K562 (cell line): Measurements from ENCODE around the gene TBL2. TPM values are rescaled to one million over a fixed set of nuclear protein-coding genes. Genes with fewer than 3 reads are reported as not detected.
A peak's percentile ranks its signal among the peaks of the same experiment; 100 is the strongest.

Source experiments
- DIDO1 ChIP-seq: fragments of 450-650 bp; IDR thresholded peaks from 2 replicates; pipeline ENCODE4 v1.6.1; 2016; ENCODE audit warnings: low read depth, missing biosample characterization, missing genetic modification characterization
- FOXM1 ChIP-seq, 2 experiments: fragments of 450-650 bp in 1 of 2; sonication (generic) in 1 of 2; formaldehyde crosslinking in 1 of 2; IDR thresholded peaks; 2 replicates each; pipeline versions ENCODE4 v1.6.1 to v1.9.0; 2017 to 2022; ENCODE audit warnings: low read depth in 2 of 2, mild to moderate bottlenecking in 2 of 2, missing genetic modification reagents in 1 of 2, moderate library complexity in 1 of 2
- GATAD2B ChIP-seq: fragments of 450-650 bp; IDR thresholded peaks from 2 replicates; pipeline ENCODE4 v1.6.1; 2017; ENCODE audit warnings: mild to moderate bottlenecking, borderline replicate concordance
- KLF16 ChIP-seq: IDR thresholded peaks from 2 replicates; pipeline ENCODE4 v1.6.1; 2016; ENCODE audit warnings: antibody characterized with exemption
- NR2C1 ChIP-seq, 2 experiments: fragments of 450-650 bp; IDR thresholded peaks; 2 replicates each; pipeline ENCODE4 v1.6.1; 2017; ENCODE audit warnings: mild to moderate bottlenecking in 2 of 2, antibody characterized with exemption in 1 of 2, inconsistent platforms in 1 of 2, missing compliant biosample characterization in 1 of 2, missing genetic modification characterization in 1 of 2
- NR2C2 ChIP-seq, 2 experiments: fragments of 200-800 bp in 1 of 2; sonication (Bioruptor generic) in 1 of 2; sonication (generic) in 1 of 2; formaldehyde crosslinking in 1 of 2; IDR thresholded peaks; 2 replicates each; pipeline versions ENCODE4 v1.6.1 to v1.8.0; 2016 to 2022; ENCODE audit warnings: mild to moderate bottlenecking in 1 of 2, missing compliant biosample characterization in 1 of 2, missing genetic modification characterization in 1 of 2, missing genetic modification reagents in 1 of 2
- POLR3G ChIP-seq: IDR thresholded peaks from 2 replicates; pipeline ENCODE4 v1.6.1; 2011; ENCODE audit not compliant: insufficient read length, insufficient replicate concordance; ENCODE audit errors: extremely low read depth
- PTRF ChIP-seq: fragments of 450-650 bp; IDR thresholded peaks from 2 replicates; pipeline ENCODE4 v1.6.1; 2016; ENCODE audit warnings: mild to moderate bottlenecking, missing genetic modification characterization, missing compliant biosample characterization
- PTTG1 ChIP-seq: fragments of 450-650 bp; IDR thresholded peaks from 2 replicates; pipeline ENCODE4 v1.6.1; 2016; ENCODE audit warnings: low read depth, mild to moderate bottlenecking, missing genetic modification characterization, missing compliant biosample characterization
- SMC3 ChIP-seq: conservative IDR thresholded peaks from 2 replicates; pipeline ENCODE4 v1.6.1; 2011; ENCODE audit warnings: low read depth, low read length, improper control_type of control experiment; ENCODE audit not compliant: insufficient read depth
- TBP ChIP-seq: optimal IDR thresholded peaks from 2 replicates; pipeline ENCODE3; 2011; ENCODE audit warnings: low read depth, low read length, improper control_type of control experiment
- ZBTB11 ChIP-seq, 3 experiments: fragments of 200-800 bp in 1 of 3; fragments of 250-450 bp in 1 of 3; fragments of 450-650 bp in 1 of 3; sonication (Bioruptor Pico) in 1 of 3; sonication (Bioruptor generic) in 1 of 3; formaldehyde crosslinking in 1 of 3; IDR thresholded peaks; 2 replicates each; pipeline versions ENCODE4 v1.6.1 to v1.8.0; 2016 to 2022; ENCODE audit warnings: mild to moderate bottlenecking in 2 of 3, missing genetic modification characterization in 2 of 3, missing compliant biosample characterization in 1 of 3, moderate library complexity in 1 of 3
- ZBTB49 ChIP-seq: sonication (generic); formaldehyde crosslinking; IDR thresholded peaks from 2 replicates; pipeline ENCODE4 v1.8.0; 2022; ENCODE audit warnings: missing genetic modification reagents, mild to moderate bottlenecking, borderline replicate concordance
- ZNF12 ChIP-seq: sonication (generic); formaldehyde crosslinking; IDR thresholded peaks from 2 replicates; pipeline ENCODE4 v1.4.0; 2020; ENCODE audit warnings: mild to moderate bottlenecking, missing genetic modification reagents
- ZNF124 ChIP-seq: sonication (generic); formaldehyde crosslinking; IDR thresholded peaks from 2 replicates; pipeline ENCODE4 v1.8.1; 2022; ENCODE audit warnings: missing genetic modification reagents
- ZNF175 ChIP-seq: fragments of 200-800 bp; sonication (Bioruptor generic); IDR thresholded peaks from 2 replicates; pipeline ENCODE4 v1.6.1; 2016; ENCODE audit warnings: low read depth, mild to moderate bottlenecking, missing genetic modification characterization, missing compliant biosample characterization
- ZNF184 ChIP-seq: sonication (generic); formaldehyde crosslinking; IDR thresholded peaks from 2 replicates; pipeline ENCODE4 v1.5.0; 2020; ENCODE audit warnings: missing genetic modification reagents
- polyA plus RNA-seq, 8 experiments: library from polyadenylated mRNA; depleted of rRNA in 4 of 8; stranded (reverse) in 5 of 8; unstranded in 3 of 8; fragments of >200 nt; fragmentation: Nextera tagmentation in 2 of 8; fragmentation: Illumina TruSeq in 1 of 8; extraction: Ambion mirVana in 2 of 8; extraction: Trizol in 1 of 8; gene quantifications; 2 replicates each; pipeline versions ENCODE4 v1.2.1 to v1.2.3, GENCODE V29; 2011 to 2014; ENCODE audit warnings: inconsistent platforms in 1 of 8, missing spikeins in 1 of 8
- total RNA-seq, 7 experiments: library from RNA; depleted of rRNA in 6 of 7; stranded (reverse); fragments of >200 nt in 6 of 7; fragmentation: Illumina TruSeq in 2 of 7; extraction: Trizol in 2 of 7; gene quantifications; 2 replicates each; pipeline versions ENCODE4 v1.2.1 to v1.2.3, GENCODE V29; 2011 to 2021; ENCODE audit warnings: low replicate concordance in 1 of 7

Gene TBL2
- total and polyA plus RNA-seq, 9 of the 15 experiments (the other 6 are each of a cell fraction or from before 2014, with no cell fraction given) = 2.5 to 123 (median 49.2) TPM

GRCh38 chr7:73572767-73573186, 5.6 kb downstream of the TBL2 start (continued):
- no peak for TF ChIP-seq ZNF124 (CRISPR knock-in tag)
- TF ChIP-seq FOXM1 (IDR thresholded peaks at IDR 0.05; ENCODE audit: low read depth) = peak; percentile 27; the same call in 1 of the 2 replicates
- no peak for TF ChIP-seq FOXM1 (CRISPR knock-in tag; IDR thresholded peaks at IDR 0.05; ENCODE audit: low read depth)
- peak; percentile 93 for TF ChIP-seq NR2C1 (IDR thresholded peaks at IDR 0.05)
- TF ChIP-seq NR2C1 (tag; IDR thresholded peaks at IDR 0.05) = peak; percentile 95
- TF ChIP-seq GATAD2B = peak; percentile 22; the same call in 1 of the 2 replicates
- TF ChIP-seq ZNF175 (CRISPR knock-in tag) = peak; percentile 47; the same call in 1 of the 2 replicates
- peak; percentile 59 for TF ChIP-seq TBP
- TF ChIP-seq POLR3G = no peak
- TF ChIP-seq ZNF184 (CRISPR knock-in tag) = no peak
- peak; percentile 69; the same call in 1 of the 2 replicates for TF ChIP-seq ZNF12 (CRISPR knock-in tag)
- TF ChIP-seq ZBTB49 (CRISPR knock-in tag) = no peak
- TF ChIP-seq NR2C2 (CRISPR knock-in tag; IDR thresholded peaks at IDR 0.05) = peak; percentile 92
- TF ChIP-seq NR2C2 (tag; IDR thresholded peaks at IDR 0.05) = peak; percentile 89
- peak; percentile 30; the same call in 1 of the 2 replicates for TF ChIP-seq KLF16
- TF ChIP-seq ZBTB11 (CRISPR knock-in tag; IDR thresholded peaks at IDR 0.05) = 0 out of 6 replicates have a peak, but pooled peaks of 1 of the 3 experiments have one; percentile 37
- no peak for TF ChIP-seq DIDO1 (tag)
- no peak for TF ChIP-seq PTRF
- no peak for TF ChIP-seq PTTG1
- peak; percentile 22; the same call in 1 of the 2 replicates for TF ChIP-seq SMC3
